ENCODE results near the gene DENND1A.

Gene DENND1A

GRCh38 chr9:123419721-123420591 is 510.0 kb downstream of the DENND1A start:
- H3K4me3 ChIP-seq (ENCODE audit: insufficient read length, low read depth): no peak overlapping the region
- H3K9ac ChIP-seq (ENCODE audit: insufficient read length, low read depth): no peak overlapping the region
- H3K9me3 ChIP-seq (ENCODE audit: insufficient read depth, low read length): no peaks in the 10 kb centered on the region
- H3K27me3 ChIP-seq (ENCODE audit: insufficient read depth, insufficient read length): no peaks in the 10 kb centered on the region
- H3K36me3 ChIP-seq (ENCODE audit: insufficient read depth, insufficient read length, low read length): no peaks in the 10 kb centered on the region
- DNase-seq (ENCODE audit: low read depth, low spot score): no peak
- peaks cover 34% of the 10 kb centered on the region for H3K4me1 ChIP-seq (ENCODE audit: insufficient read depth, insufficient read length)
- TF ChIP-seq SUZ12 (IDR thresholded peaks at IDR 0.05; ENCODE audit: extremely low read depth, insufficient read depth, insufficient read length) (no peak), ZNF274 (IDR thresholded peaks at IDR 0.05; ENCODE audit: low read depth, low read length) (no peak), YY1 (IDR thresholded peaks at IDR 0.05; ENCODE audit: insufficient read depth, insufficient read length) (no peak)

- no peaks in the 10 kb centered on the region for H3K36me3 ChIP-seq (ENCODE audit: insufficient read depth, insufficient read length, low read length)
Observed at GRCh38 chr9:123419091-123419490, 510.8 kb downstream of the DENND1A start.

GRCh38 chr9:123418506-123418905 is 511.4 kb downstream of the DENND1A start:
- no peak for TF ChIP-seq SUZ12 (IDR thresholded peaks at IDR 0.05; ENCODE audit: extremely low read depth, insufficient read depth, insufficient read length)
- TF ChIP-seq ZNF274 (IDR thresholded peaks at IDR 0.05; ENCODE audit: low read depth, low read length): no peak
- TF ChIP-seq YY1 (IDR thresholded peaks at IDR 0.05; ENCODE audit: insufficient read depth, insufficient read length): no peak
- no peak for DNase-seq (ENCODE audit: low read depth, low spot score)
- Histone ChIP-seq H3K4me1 (ENCODE audit: insufficient read depth, insufficient read length) (peaks cover 33% of the 10 kb centered on the region), H3K9ac (ENCODE audit: insufficient read length, low read depth) (no peak overlapping the region), H3K4me3 (ENCODE audit: insufficient read length, low read depth) (no peak overlapping the region), H3K9me3 (ENCODE audit: insufficient read depth, low read length) (no peaks in the 10 kb centered on the region), H3K27me3 (ENCODE audit: insufficient read depth, insufficient read length) (no peaks in the 10 kb centered on the region), H3K36me3 (ENCODE audit: insufficient read depth, insufficient read length, low read length) (no peaks in the 10 kb centered on the region)

More at GRCh38 chr9:123419091-123419490, 510.8 kb downstream of the DENND1A start:
- no peaks in the 10 kb centered on the region for H3K9me3 ChIP-seq (ENCODE audit: insufficient read depth, low read length)
- peaks cover 32% of the 10 kb centered on the region for H3K4me1 ChIP-seq (ENCODE audit: insufficient read depth, insufficient read length)
- no peak overlapping the region for H3K9ac ChIP-seq (ENCODE audit: insufficient read length, low read depth)
- no peak for TF ChIP-seq ZNF274 (IDR thresholded peaks at IDR 0.05; ENCODE audit: low read depth, low read length)
- no peak for TF ChIP-seq SUZ12 (IDR thresholded peaks at IDR 0.05; ENCODE audit: extremely low read depth, insufficient read depth, insufficient read length)
- no peak for TF ChIP-seq YY1 (IDR thresholded peaks at IDR 0.05; ENCODE audit: insufficient read depth, insufficient read length)
- no peak overlapping the region for H3K4me3 ChIP-seq (ENCODE audit: insufficient read length, low read depth)
- no peak for DNase-seq (ENCODE audit: low read depth, low spot score)
- H3K27me3 ChIP-seq (ENCODE audit: insufficient read depth, insufficient read length): no peaks in the 10 kb centered on the region

- H3K4me3 ChIP-seq (ENCODE audit: insufficient read length, low read depth): no peak overlapping the region
- peaks cover 29% of the 10 kb centered on the region for H3K4me1 ChIP-seq (ENCODE audit: insufficient read depth, insufficient read length)
- H3K27me3 ChIP-seq (ENCODE audit: insufficient read depth, insufficient read length): no peaks in the 10 kb centered on the region
- no peaks in the 10 kb centered on the region for H3K36me3 ChIP-seq (ENCODE audit: insufficient read depth, insufficient read length, low read length)
- H3K9ac ChIP-seq (ENCODE audit: insufficient read length, low read depth): no peak overlapping the region
- H3K9me3 ChIP-seq (ENCODE audit: insufficient read depth, low read length): no peaks in the 10 kb centered on the region
- DNase-seq (ENCODE audit: low read depth, low spot score): no peak
- TF ChIP-seq SUZ12 (IDR thresholded peaks at IDR 0.05; ENCODE audit: extremely low read depth, insufficient read depth, insufficient read length) (no peak), ZNF274 (IDR thresholded peaks at IDR 0.05; ENCODE audit: low read depth, low read length) (no peak)
Observed at GRCh38 chr9:123418052-123418430, 511.9 kb downstream of the DENND1A start.

GRCh38 chr9:123417289-123418051 is 512.5 kb downstream of the DENND1A start:
- H3K4me3 ChIP-seq (ENCODE audit: insufficient read length, low read depth): no peak overlapping the region
- no peaks in the 10 kb centered on the region for H3K36me3 ChIP-seq (ENCODE audit: insufficient read depth, insufficient read length, low read length)
- no peak overlapping the region for H3K9ac ChIP-seq (ENCODE audit: insufficient read length, low read depth)
- DNase-seq (ENCODE audit: low read depth, low spot score): no peak
- H3K27me3 ChIP-seq (ENCODE audit: insufficient read depth, insufficient read length): no peaks in the 10 kb centered on the region
- peaks cover 26% of the 10 kb centered on the region for H3K4me1 ChIP-seq (ENCODE audit: insufficient read depth, insufficient read length)
- H3K9me3 ChIP-seq (ENCODE audit: insufficient read depth, low read length): no peaks in the 10 kb centered on the region
- TF ChIP-seq ZNF274 (IDR thresholded peaks at IDR 0.05; ENCODE audit: low read depth, low read length): no peak
- no peak for TF ChIP-seq YY1 (IDR thresholded peaks at IDR 0.05; ENCODE audit: insufficient read depth, insufficient read length)
- TF ChIP-seq SUZ12 (IDR thresholded peaks at IDR 0.05; ENCODE audit: extremely low read depth, insufficient read depth, insufficient read length): no peak

- Histone ChIP-seq H3K4me3 (ENCODE audit: insufficient read length, low read depth) (no peak overlapping the region), H3K36me3 (ENCODE audit: insufficient read depth, insufficient read length, low read length) (no peaks in the 10 kb centered on the region), H3K4me1 (ENCODE audit: insufficient read depth, insufficient read length) (peaks cover 20% of the 10 kb centered on the region), H3K9ac (ENCODE audit: insufficient read length, low read depth) (no peak overlapping the region), H3K9me3 (ENCODE audit: insufficient read depth, low read length) (no peaks in the 10 kb centered on the region), H3K27me3 (ENCODE audit: insufficient read depth, insufficient read length) (no peaks in the 10 kb centered on the region)
- no peak for DNase-seq (ENCODE audit: low read depth, low spot score)
- TF ChIP-seq YY1 (IDR thresholded peaks at IDR 0.05; ENCODE audit: insufficient read depth, insufficient read length): no peak
- no peak for TF ChIP-seq ZNF274 (IDR thresholded peaks at IDR 0.05; ENCODE audit: low read depth, low read length)
- TF ChIP-seq SUZ12 (IDR thresholded peaks at IDR 0.05; ENCODE audit: extremely low read depth, insufficient read depth, insufficient read length): no peak
Observed at GRCh38 chr9:123416176-123416575, 513.8 kb downstream of the DENND1A start.

All from NT2/D1 (cell line).